Heart right ventricle (tissue), 16 donors: ENCODE results near the gene TSHZ3. TPM values are rescaled to one million over a fixed set of nuclear protein-coding genes. Genes with fewer than 3 reads are reported as not detected.

Experiments
- ATAC-seq, 8 donors: fragments of 200-7000 bp; cut with Tn5 transposase; one replicate each; pipeline ENCODE4 v1.9.1; 2020; ENCODE audit warnings: mild to moderate bottlenecking in 8 of 8, moderate library complexity in 8 of 8, moderate number of reproducible peaks in 1 of 8
- DNase-seq, 2 donors: peaks; one replicate each; pipeline ENCODE4 v3.0.0-alpha.2; 2020
- H3K27ac ChIP-seq, 10 donors: fragments of 200-600 bp; sonication (generic) in 2 of 10; one replicate each; pipeline versions ENCODE4 v1.5.0 to v1.8.0; 2020 to 2022; ENCODE audit warnings: mild to moderate bottlenecking in 3 of 10
- H3K27me3 ChIP-seq, 7 donors: fragments of 200-600 bp; one replicate each; pipeline ENCODE4 v1.8.0; 2021 to 2022; ENCODE audit warnings: mild to moderate bottlenecking in 2 of 7
- H3K36me3 ChIP-seq, 9 donors: fragments of 200-600 bp; sonication (generic) in 1 of 9; one replicate each; pipeline versions ENCODE4 v1.5.0 to v1.8.0; 2020 to 2022; ENCODE audit warnings: mild to moderate bottlenecking in 2 of 9
- H3K4me1 ChIP-seq, 9 donors: fragments of 200-600 bp; sonication (generic) in 1 of 9; one replicate each; pipeline versions ENCODE4 v1.5.0 to v1.8.0; 2020 to 2022; ENCODE audit warnings: mild to moderate bottlenecking in 4 of 9
- H3K4me3 ChIP-seq, 10 donors: fragments of 200-600 bp; sonication (generic) in 2 of 10; one replicate each; pipeline versions ENCODE4 v1.5.0 to v1.8.0; 2020 to 2022; ENCODE audit warnings: mild to moderate bottlenecking in 7 of 10, moderate library complexity in 2 of 10
- H3K9me3 ChIP-seq, 11 donors: fragments of 200-600 bp in 10 of 11; sonication (generic) in 2 of 11; one replicate each; pipeline versions ENCODE4 v1.5.0 to v1.8.0; 2013 to 2022; ENCODE audit warnings: mild to moderate bottlenecking in 2 of 11, control low read depth in 1 of 11, moderate library complexity in 1 of 11
- CTCF ChIP-seq, 9 donors: fragments of 200-600 bp; sonication (generic) in 2 of 9; IDR thresholded peaks; one replicate each; pipeline versions ENCODE4 v1.5.0 to v1.8.0; 2021 to 2022; ENCODE audit warnings: antibody characterized with exemption in 9 of 9, mild to moderate bottlenecking in 5 of 9, moderate library complexity in 1 of 9
- WGBS, 2 donors: extraction: QIAGEN DNeasy Blood & Tissue Kit; methylation state at CpG; one replicate each; pipeline ENCODE4 v1.1.7; 2013; ENCODE audit warnings: inconsistent platforms in 1 of 2; 5-methylcytosine and 5-hydroxymethylcytosine counted together
- intact Hi-C, 10 donors: fragments of 100-400 bp; cut with DNase I; formaldehyde crosslinking; loops; one replicate each; pipeline versions ENCODE4 v1.11.1 to v1.14.2; 2022
- polyA plus RNA-seq, 2 donors: library from polyadenylated mRNA; stranded (reverse); fragments of 200-250 nt; gene quantifications; one replicate each; pipeline ENCODE4 v1.2.3, GENCODE V29; 2013
- total RNA-seq, 10 donors: library from RNA; stranded (reverse); fragmentation: NEBNext Ultra II Directional in 3 of 10; extraction: Animal tissue kit (Norgen Biotek cat#: 25700) in 3 of 10; gene quantifications; one replicate each; pipeline versions ENCODE4 v1.2.1 to v1.2.4, GENCODE V29; 2021 to 2023
- donor health status: Arrhythmogenic right ventricular cardiomyopathy.
- donor health status: ischemic (EF 13 %, LVEDD 7.1; RV severe dilation, severe dysfunction).
- donor health status: healthy with polysubstance abuse.
- donor health status: DM: no; HTN: yes; CAD: no.
- donor health status: DM: no; HTN: no; CAD: no.
- donor health status: ischemic (EF 25% LVEDD 6.9; RV normal size, moderate dysfunction).
- donor health status: ischemic (EF 25% LVEDD 5.7; RV mildly dilated, moderate dysfunction).
- donor health status: healthy.
- donor health status: DM: yes; HTN: yes; CAD: no.
- donor health status: Ischemic cardiomyopathy.
- donor health status: ischemic (EF 35%, LVEDD 5.7; RV mildly dilated, moderate dysfunction).
- donor health status: nonischemic (EF 11% LVEDD 7.7; RV severe dilation, severe dysfunction).
- donor health status: DM: yes; HTN: yes; CAD: no.
- donor health status: PGD.
- donor health status: ischemic (EF 29% LVEDD 5.4; RV normal size, mild dysfunction).
- donor health status: nonischemic (EF 23%, LVEDD 6.1; RV moderate dilation, normal function).

The TSHZ3 gene
- total and polyA plus RNA-seq, 12 donors: 1.7 to 5.0 (median 3.1) TPM

- H3K36me3 ChIP-seq: no peaks in the 10 kb centered on the region
- TF ChIP-seq CTCF (IDR thresholded peaks at IDR 0.05): peak in 2 of 9 donors; percentile 8 to 15
- H3K27ac ChIP-seq: peak overlapping the region in 3 of 10 donors; percentile 4 to 83 (median 9)
- peaks cover 12 to 66% (median 45%) of the 10 kb centered on the region in 9 donors for H3K4me1 ChIP-seq
- intact Hi-C loops: loop anchor here in 1 of 10 donors (5.0 kb wide), 1 partner anchor 133 kb away; no protein-coding TSS in a partner anchor
- peaks cover 0 to 11% (median 0%) of the 10 kb centered on the region in 7 donors for H3K27me3 ChIP-seq
- 66 to 70% methylated on average over 14 of the region's 14 CpGs for WGBS, 2 donors
- DNase-seq (no peak), ATAC-seq (no peak)
- no peaks in the 10 kb centered on the region for H3K9me3 ChIP-seq
- no peak overlapping the region for H3K4me3 ChIP-seq
Measured at GRCh38 chr19:31314849-31315629, 34.2 kb downstream of the TSHZ3 start.

GRCh38 chr19:31314156-31314555 is 35.1 kb downstream of the TSHZ3 start:
- H3K27ac ChIP-seq: no peak overlapping the region
- no peaks in the 10 kb centered on the region for H3K36me3 ChIP-seq
- WGBS, 2 donors: 96 to 97% methylated on average over 10 of the region's 10 CpGs
- H3K4me1 ChIP-seq: peaks cover 12 to 64% (median 40%) of the 10 kb centered on the region in 9 donors
- intact Hi-C loops: no loop called here
- TF ChIP-seq CTCF (IDR thresholded peaks at IDR 0.05): no peak
- ATAC-seq (no peak), DNase-seq (no peak)
- no peak overlapping the region for H3K4me3 ChIP-seq
- H3K9me3 ChIP-seq: no peaks in the 10 kb centered on the region
- H3K27me3 ChIP-seq: peaks cover 0 to 11% (median 0%) of the 10 kb centered on the region in 7 donors

- intact Hi-C loops: no loop called here
Measured at GRCh38 chr19:31313291-31314030, 35.8 kb downstream of the TSHZ3 start.

More at GRCh38 chr19:31313291-31314030, 35.8 kb downstream of the TSHZ3 start:
- peaks cover 0 to 11% (median 0%) of the 10 kb centered on the region in 7 donors for H3K27me3 ChIP-seq
- H3K36me3 ChIP-seq: peaks cover 0 to under 1% (median 0%) of the 10 kb centered on the region in 9 donors
- H3K9me3 ChIP-seq: no peaks in the 10 kb centered on the region
- no peak overlapping the region for H3K27ac ChIP-seq
- TF ChIP-seq CTCF (IDR thresholded peaks at IDR 0.05): no peak
- H3K4me3 ChIP-seq: no peak overlapping the region
- ATAC-seq: no peak
- 92% methylated on average over 20 of the region's 20 CpGs for WGBS, 2 donors
- peaks cover 12 to 60% (median 33%) of the 10 kb centered on the region in 9 donors for H3K4me1 ChIP-seq
- no peak for DNase-seq
